H1 (cell line): Measurements from ENCODE around the gene FTCDNL1. TPM values are rescaled to one million over a fixed set of nuclear protein-coding genes. Genes with fewer than 3 reads are reported as not detected.
A peak's percentile ranks its signal among the peaks of the same experiment; 100 is the strongest.

ENCODE experiments used
- CTCF ChIA-PET: fragments of 300-600 bp; sonication (Branson Sonifier 250); formaldehyde crosslinking; loops from one replicate; lab custom pipeline; 2021; ENCODE audit not compliant: partially characterized antibody; lab: Charles Lee
- POLR2A ChIA-PET: fragments of 300-600 bp; sonication (Branson Sonifier 250); formaldehyde crosslinking; loops from one replicate; lab custom pipeline; 2021; ENCODE audit warnings: inconsistent platforms; ENCODE audit not compliant: partially characterized antibody; lab: Charles Lee
- DNase-seq, 2 experiments: peaks; one replicate each; pipeline versions ENCODE4 v3.0.0 to v3.0.0-alpha.2; 2010 to 2022; ENCODE audit warnings: low spot score in 2 of 2, low read depth in 1 of 2, mixed read lengths in 1 of 2
- FAIRE-seq: peaks from 2 replicates; lab custom pipeline; 2011; peaks lifted over from hg19 to GRCh38; lab: Jason Lieb, UNC
- H2AFZ ChIP-seq: 2 replicates; pipeline ENCODE4 v1.8.1; 2012; ENCODE audit warnings: low read length, inconsistent platforms
- H2AK5ac ChIP-seq: 2 replicates; pipeline ENCODE4 v1.6.1; 2013; ENCODE audit warnings: low read depth, low read length
- H2BK120ac ChIP-seq: replicated peaks from 2 replicates; pipeline ENCODE3; 2013; ENCODE audit warnings: low read depth, low read length, inconsistent platforms
- H2BK12ac ChIP-seq: 2 replicates; pipeline ENCODE4 v1.6.1; 2013; ENCODE audit warnings: low read depth, low read length
- H2BK15ac ChIP-seq: 2 replicates; pipeline ENCODE4 v1.6.1; 2013; ENCODE audit warnings: low read length
- H2BK20ac ChIP-seq: 2 replicates; pipeline ENCODE4 v1.6.1; 2013; ENCODE audit warnings: low read length
- H2BK5ac ChIP-seq: 2 replicates; pipeline ENCODE4 v1.6.1; 2013; ENCODE audit warnings: low read depth, low read length
- H3K14ac ChIP-seq: 2 replicates; pipeline ENCODE4 v1.6.1; 2013; ENCODE audit warnings: inconsistent platforms; ENCODE audit not compliant: insufficient read length
- H3K18ac ChIP-seq: 2 replicates; pipeline ENCODE4 v1.6.1; 2013; ENCODE audit warnings: low read length; ENCODE audit errors: extremely low read depth
- H3K23ac ChIP-seq: 2 replicates; pipeline ENCODE4 v1.6.1; 2013; ENCODE audit warnings: inconsistent platforms; ENCODE audit not compliant: insufficient read length
- H3K23me2 ChIP-seq: 2 replicates; pipeline ENCODE4 v1.6.1; 2013; ENCODE audit warnings: low read depth, low read length
- H3K27ac ChIP-seq: 2 replicates; pipeline ENCODE4 v1.6.1; 2011; ENCODE audit warnings: low read depth, low read length, inconsistent platforms
- H3K27me3 ChIP-seq, 4 experiments: replicated peaks in 1 of 4; 1 replicate in 1 of 4; 2 replicates in 3 of 4; pipeline versions ENCODE4 v1.6.1 to v1.8.1; 2011 to 2013; ENCODE audit warnings: low read length in 3 of 4, mild to moderate bottlenecking in 3 of 4, inconsistent platforms in 2 of 4, mixed read lengths in 2 of 4, moderate library complexity in 1 of 4; ENCODE audit not compliant: control insufficient read depth in 3 of 4, insufficient read depth in 3 of 4; ENCODE audit errors: extremely low read depth in 1 of 4
- H3K36me3 ChIP-seq, 4 experiments: 2 replicates each; pipeline versions ENCODE4 v1.6.1 to v1.8.1; 2011 to 2013; ENCODE audit warnings: mild to moderate bottlenecking in 4 of 4, low read length in 3 of 4, moderate library complexity in 2 of 4, control low read depth in 1 of 4, inconsistent platforms in 1 of 4; ENCODE audit not compliant: insufficient read depth in 4 of 4, control insufficient read depth in 2 of 4
- H3K4ac ChIP-seq: replicated peaks from 2 replicates; pipeline ENCODE3; 2013; ENCODE audit warnings: low read length, low read depth, mixed read lengths, inconsistent platforms; ENCODE audit not compliant: insufficient read length
- H3K4me1 ChIP-seq, 4 experiments: replicated peaks in 1 of 4; 1 replicate in 1 of 4; 2 replicates in 3 of 4; pipeline versions ENCODE4 v1.6.1 to v1.8.1; 2011 to 2013; ENCODE audit warnings: low read length in 3 of 4, inconsistent platforms in 2 of 4, mixed read lengths in 1 of 4; ENCODE audit not compliant: insufficient read depth in 4 of 4, control insufficient read depth in 3 of 4
- H3K4me2 ChIP-seq, 2 experiments: 2 replicates each; pipeline versions ENCODE4 v1.6.1 to v1.8.1; 2011 to 2013; ENCODE audit warnings: low read depth in 2 of 2, low read length in 2 of 2, control low read depth in 1 of 2, inconsistent platforms in 1 of 2, mild to moderate bottlenecking in 1 of 2; ENCODE audit not compliant: insufficient read depth in 1 of 2
- H3K4me3 ChIP-seq, 4 experiments: fragments of 200-600, 300-600 bp in 1 of 4; sonication (generic), shearing (Covaris generic), sonication (Bioruptor Twin) in 1 of 4; 2 replicates each; pipeline versions ENCODE4 v1.5.1 to v1.8.1; 2011 to 2016; ENCODE audit warnings: low read length in 4 of 4, low read depth in 3 of 4, control low read depth in 2 of 4, inconsistent platforms in 2 of 4, mild to moderate bottlenecking in 2 of 4, mixed read lengths in 1 of 4, moderate library complexity in 1 of 4; ENCODE audit not compliant: insufficient read depth in 2 of 4; ENCODE audit errors: extremely low read depth in 1 of 4
- H3K56ac ChIP-seq: replicated peaks from 2 replicates; pipeline ENCODE3; 2013; ENCODE audit warnings: low read depth, mild to moderate bottlenecking, mixed read lengths, low read length, inconsistent platforms; ENCODE audit not compliant: insufficient read length
- H3K79me1 ChIP-seq: 2 replicates; pipeline ENCODE4 v1.6.1; 2013; ENCODE audit warnings: low read depth, low read length, control low read depth
- H3K79me2 ChIP-seq, 2 experiments: 2 replicates each; pipeline versions ENCODE4 v1.6.1 to v1.8.1; 2012 to 2013; ENCODE audit warnings: low read length in 2 of 2, mild to moderate bottlenecking in 2 of 2, inconsistent platforms in 1 of 2; ENCODE audit not compliant: insufficient read depth in 2 of 2, control insufficient read depth in 1 of 2
- H3K9ac ChIP-seq, 4 experiments: replicated peaks in 1 of 4; 1 replicate in 1 of 4; 2 replicates in 3 of 4; pipeline versions ENCODE4 v1.6.1 to v1.8.1; 2011 to 2013; ENCODE audit warnings: low read depth in 3 of 4, low read length in 3 of 4, control low read depth in 2 of 4, mild to moderate bottlenecking in 2 of 4, moderate library complexity in 2 of 4, inconsistent platforms in 1 of 4; ENCODE audit errors: extremely low read depth in 1 of 4
- H3K9me3 ChIP-seq, 2 experiments: 2 replicates each; pipeline versions ENCODE4 v1.6.1 to v1.8.1; 2012 to 2013; ENCODE audit warnings: mild to moderate bottlenecking in 2 of 2, moderate library complexity in 2 of 2, control low read depth in 1 of 2, inconsistent platforms in 1 of 2, low read depth in 1 of 2, low read length in 1 of 2, mixed read lengths in 1 of 2; ENCODE audit not compliant: insufficient read depth in 2 of 2
- H4K20me1 ChIP-seq, 2 experiments: replicated peaks in 1 of 2; 2 replicates each; pipeline versions ENCODE3 to v1.8.1; 2011 to 2013; ENCODE audit warnings: inconsistent platforms in 2 of 2, low read length in 2 of 2, mild to moderate bottlenecking in 1 of 2; ENCODE audit not compliant: insufficient read depth in 2 of 2, control insufficient read depth in 1 of 2
- H4K5ac ChIP-seq: 2 replicates; pipeline ENCODE4 v1.6.1; 2013; ENCODE audit warnings: low read length, low read depth, mixed read lengths, inconsistent platforms; ENCODE audit not compliant: insufficient read length
- H4K8ac ChIP-seq: 2 replicates; pipeline ENCODE4 v1.8.0; 2013; ENCODE audit warnings: mild to moderate bottlenecking, moderate library complexity, low read length, inconsistent platforms; ENCODE audit not compliant: insufficient read depth; ENCODE audit errors: extremely low read depth
- H4K91ac ChIP-seq: replicated peaks from 2 replicates; pipeline ENCODE3; 2013; ENCODE audit warnings: low read length, mixed read lengths, inconsistent platforms; ENCODE audit not compliant: insufficient read length
- EGR1 ChIP-seq: IDR thresholded peaks from 2 replicates; pipeline ENCODE4 v1.6.1; 2011; ENCODE audit warnings: low read depth, low read length, borderline replicate concordance
- PHF8 ChIP-seq: fragments of 200-600 bp; sonication (generic); conservative IDR thresholded peaks from 2 replicates; pipeline ENCODE4 v1.7.1; 2012; ENCODE audit warnings: low read depth, mild to moderate bottlenecking, inconsistent platforms, low read length, moderate library complexity
- SRF ChIP-seq: IDR thresholded peaks from 2 replicates; pipeline ENCODE4 v1.6.1; 2011; ENCODE audit warnings: mild to moderate bottlenecking, low read depth, low read length, moderate library complexity
- WGBS, 2 experiments: shearing (Covaris generic) in 1 of 2; methylation state at CpG; one replicate each; pipeline versions ENCODE4 v1.1.6 to v1.1.7; 2013 to 2015; ENCODE audit warnings: low lambda C conversion rate in 2 of 2, mixed read lengths in 2 of 2, inconsistent platforms in 1 of 2, low coverage in 1 of 2, missing lambda C conversion rate in 1 of 2; ENCODE audit not compliant: insufficient replicate concordance in 2 of 2, insufficient coverage in 1 of 2, insufficient read length in 1 of 2; ENCODE audit errors: extremely low coverage in 1 of 2, missing lambda C conversion rate in 1 of 2; 5-methylcytosine and 5-hydroxymethylcytosine counted together
- polyA plus RNA-seq, 7 experiments: library from polyadenylated mRNA; depleted of rRNA in 3 of 7; stranded (reverse) in 5 of 7; unstranded in 2 of 7; fragments of >200 nt in 5 of 7; fragments of 200-250 nt in 2 of 7; gene quantifications; 1 replicate in 5 of 7; 2 replicates in 1 of 7; 4 replicates in 1 of 7; pipeline versions ENCODE4 v1.2.1 to v1.2.3, GENCODE V29; 2011 to 2013; ENCODE audit warnings: missing spikeins in 2 of 7, mixed read lengths in 2 of 7
- total RNA-seq: library from RNA; stranded (reverse); fragmentation: NEBNext Ultra II Directional; extraction: Animal tissue kit (Norgen Biotek cat#: 25700); gene quantifications from 2 replicates; pipeline ENCODE4 v1.2.1, GENCODE V29; 2021
- TF ChIP-seq, protein P1 (sequence below): IDR thresholded peaks from 2 replicates; pipeline ENCODE4 v1.6.1; 2011; ENCODE audit warnings: low read length, improper control_type of control experiment
- TF ChIP-seq, protein P2 (sequence below): IDR thresholded peaks from 2 replicates; pipeline ENCODE4 v1.6.1; 2012; ENCODE audit warnings: inconsistent platforms
- TF ChIP-seq, protein P3 (sequence below): IDR thresholded peaks from 2 replicates; pipeline ENCODE4 v1.6.1; 2012; ENCODE audit warnings: inconsistent platforms
- TF ChIP-seq, protein P4 (sequence below), 3 experiments: IDR thresholded peaks; 1 replicate in 2 of 3; 2 replicates in 1 of 3; pipeline versions ENCODE4 v1.5.1 to v1.6.1; 2011; ENCODE audit warnings: low read length in 3 of 3, mild to moderate bottlenecking in 3 of 3, inconsistent platforms in 2 of 3, low read depth in 1 of 3, moderate library complexity in 1 of 3; ENCODE audit not compliant: insufficient read depth in 1 of 3; ENCODE audit errors: control extremely low read depth in 1 of 3
- TF ChIP-seq, protein P5 (sequence below): IDR thresholded peaks from 2 replicates; pipeline ENCODE4 v1.6.1; 2011; ENCODE audit warnings: low read depth, mild to moderate bottlenecking, low read length; ENCODE audit not compliant: insufficient read depth

FTCDNL1 gene
- total and polyA plus RNA-seq, 2 of the 8 experiments (the other 6 are each of a cell fraction or from before 2014, with no cell fraction given), result 0.41 to 0.97 TPM

DNA sequence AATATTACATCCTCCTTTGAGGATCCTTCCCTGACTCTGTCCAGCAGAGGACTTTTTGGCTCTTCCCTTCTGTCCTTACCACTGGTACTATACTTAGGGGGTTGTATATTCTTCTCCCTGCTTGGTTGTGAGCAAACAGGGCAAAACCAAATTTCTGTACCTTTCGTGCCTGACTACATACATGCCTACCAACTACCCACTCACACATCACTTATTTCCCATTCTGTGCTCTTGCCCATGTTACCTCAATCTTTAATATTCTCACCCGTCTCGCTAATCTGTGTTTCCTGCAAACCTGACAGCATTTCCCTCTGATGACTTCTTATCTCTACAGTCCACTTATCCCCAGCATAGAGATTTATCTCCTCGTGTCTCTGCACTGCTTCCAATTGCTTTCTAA, 58.6 kb downstream of the FTCDNL1 start:
- DNase-seq (no peak), FAIRE-seq (no peak)
- 86% methylated on average over 4 of the region's 4 CpGs; no CpG with 5 or more reads in 1 of the 2 experiments for WGBS, 2 experiments
- Histone ChIP-seq H3K4me2 (no peak overlapping the region), H2BK15ac (0 out of 2 replicates have a peak overlapping the region, but pooled peaks have one; percentile 55), H4K20me1 (no peaks in the 10 kb centered on the region), H2AFZ (0 out of 2 replicates have a peak overlapping the region, but pooled peaks have one; percentile 2), H3K9me3 (no peaks in the 10 kb centered on the region), H4K8ac (no peak overlapping the region), H2BK12ac (peak overlapping the region; percentile 94; the same call in 1 of the 2 replicates), H2BK120ac (no peak overlapping the region), H3K14ac (no peak overlapping the region), H2AK5ac (no peak overlapping the region), H4K91ac (no peak overlapping the region), H4K5ac (no peak overlapping the region), H3K23ac (no peak overlapping the region), H3K56ac (no peak overlapping the region), H3K4ac (no peak overlapping the region), H3K4me1 (peaks cover 0 to 15% (median 7%) of the 10 kb centered on the region in 4 experiments; a peak in 3 of 7 replicates), H2BK5ac (peak overlapping the region; percentile 73; the same call in 1 of the 2 replicates), H3K27ac (no peak overlapping the region), H3K79me2 (no peaks in the 10 kb centered on the region), H3K4me3 (no peak overlapping the region), H3K9ac (no peak overlapping the region), H3K36me3 (no peaks in the 10 kb centered on the region), H2BK20ac (peak overlapping the region; percentile 88; the same call in 1 of the 2 replicates), H3K23me2 (no peaks in the 10 kb centered on the region), H3K79me1 (no peaks in the 10 kb centered on the region), H3K18ac (no peak overlapping the region), H3K27me3 (no peaks in the 10 kb centered on the region)
- ChIA-PET CTCF (interaction anchor here (1.1 kb wide), 1 partner anchor 9 kb away, joined by 3 read pairs; no protein-coding TSS in a partner anchor), POLR2A (no interaction called here)
- TF ChIP-seq PHF8 (no peak), EGR1 (no peak), SRF (no peak)
- TF ChIP-seq, protein P1, sequence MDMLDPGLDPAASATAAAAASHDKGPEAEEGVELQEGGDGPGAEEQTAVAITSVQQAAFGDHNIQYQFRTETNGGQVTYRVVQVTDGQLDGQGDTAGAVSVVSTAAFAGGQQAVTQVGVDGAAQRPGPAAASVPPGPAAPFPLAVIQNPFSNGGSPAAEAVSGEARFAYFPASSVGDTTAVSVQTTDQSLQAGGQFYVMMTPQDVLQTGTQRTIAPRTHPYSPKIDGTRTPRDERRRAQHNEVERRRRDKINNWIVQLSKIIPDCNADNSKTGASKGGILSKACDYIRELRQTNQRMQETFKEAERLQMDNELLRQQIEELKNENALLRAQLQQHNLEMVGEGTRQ, result no peak
- TF ChIP-seq, protein P2, sequence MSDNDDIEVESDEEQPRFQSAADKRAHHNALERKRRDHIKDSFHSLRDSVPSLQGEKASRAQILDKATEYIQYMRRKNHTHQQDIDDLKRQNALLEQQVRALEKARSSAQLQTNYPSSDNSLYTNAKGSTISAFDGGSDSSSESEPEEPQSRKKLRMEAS, result no peak
- TF ChIP-seq, protein P3, sequence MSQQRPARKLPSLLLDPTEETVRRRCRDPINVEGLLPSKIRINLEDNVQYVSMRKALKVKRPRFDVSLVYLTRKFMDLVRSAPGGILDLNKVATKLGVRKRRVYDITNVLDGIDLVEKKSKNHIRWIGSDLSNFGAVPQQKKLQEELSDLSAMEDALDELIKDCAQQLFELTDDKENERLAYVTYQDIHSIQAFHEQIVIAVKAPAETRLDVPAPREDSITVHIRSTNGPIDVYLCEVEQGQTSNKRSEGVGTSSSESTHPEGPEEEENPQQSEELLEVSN, result no peak
- TF ChIP-seq, protein P4, sequence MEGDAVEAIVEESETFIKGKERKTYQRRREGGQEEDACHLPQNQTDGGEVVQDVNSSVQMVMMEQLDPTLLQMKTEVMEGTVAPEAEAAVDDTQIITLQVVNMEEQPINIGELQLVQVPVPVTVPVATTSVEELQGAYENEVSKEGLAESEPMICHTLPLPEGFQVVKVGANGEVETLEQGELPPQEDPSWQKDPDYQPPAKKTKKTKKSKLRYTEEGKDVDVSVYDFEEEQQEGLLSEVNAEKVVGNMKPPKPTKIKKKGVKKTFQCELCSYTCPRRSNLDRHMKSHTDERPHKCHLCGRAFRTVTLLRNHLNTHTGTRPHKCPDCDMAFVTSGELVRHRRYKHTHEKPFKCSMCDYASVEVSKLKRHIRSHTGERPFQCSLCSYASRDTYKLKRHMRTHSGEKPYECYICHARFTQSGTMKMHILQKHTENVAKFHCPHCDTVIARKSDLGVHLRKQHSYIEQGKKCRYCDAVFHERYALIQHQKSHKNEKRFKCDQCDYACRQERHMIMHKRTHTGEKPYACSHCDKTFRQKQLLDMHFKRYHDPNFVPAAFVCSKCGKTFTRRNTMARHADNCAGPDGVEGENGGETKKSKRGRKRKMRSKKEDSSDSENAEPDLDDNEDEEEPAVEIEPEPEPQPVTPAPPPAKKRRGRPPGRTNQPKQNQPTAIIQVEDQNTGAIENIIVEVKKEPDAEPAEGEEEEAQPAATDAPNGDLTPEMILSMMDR (IDR thresholded peaks at IDR 0.05; ENCODE audit: control extremely low read depth in 1 of 3, insufficient read depth in 1 of 3, low read depth in 1 of 3, low read length in 3 of 3), result no peak
- TF ChIP-seq, protein P5, sequence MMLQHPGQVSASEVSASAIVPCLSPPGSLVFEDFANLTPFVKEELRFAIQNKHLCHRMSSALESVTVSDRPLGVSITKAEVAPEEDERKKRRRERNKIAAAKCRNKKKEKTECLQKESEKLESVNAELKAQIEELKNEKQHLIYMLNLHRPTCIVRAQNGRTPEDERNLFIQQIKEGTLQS, result no peak
